Transverse colon (tissue), 3 donors: ENCODE data around the gene DLG2.

Experiments used
- EP300 ChIP-seq: sonication (generic); formaldehyde crosslinking; IDR thresholded peaks from one replicate; pipeline ENCODE4 v1.6.1; 2017; ENCODE audit warnings: antibody characterized with exemption, low read depth
- POLR2A ChIP-seq: fragments of 450-650 bp; IDR thresholded peaks from one replicate; pipeline ENCODE4 v1.6.1; 2016; ENCODE audit warnings: antibody characterized with exemption, mild to moderate bottlenecking, moderate library complexity
- TF ChIP-seq, protein P1 (sequence below), 5 experiments: fragments of 200-600 bp in 3 of 5; fragments of 450-650 bp in 2 of 5; sonication (generic) in 3 of 5; IDR thresholded peaks; 1 replicate in 2 of 5; 2 replicates in 3 of 5; pipeline ENCODE4 v1.5.1; 2016 to 2017; ENCODE audit warnings: antibody characterized with exemption in 5 of 5, inconsistent platforms in 3 of 5, mild to moderate bottlenecking in 2 of 5, moderate library complexity in 1 of 5

DNA sequence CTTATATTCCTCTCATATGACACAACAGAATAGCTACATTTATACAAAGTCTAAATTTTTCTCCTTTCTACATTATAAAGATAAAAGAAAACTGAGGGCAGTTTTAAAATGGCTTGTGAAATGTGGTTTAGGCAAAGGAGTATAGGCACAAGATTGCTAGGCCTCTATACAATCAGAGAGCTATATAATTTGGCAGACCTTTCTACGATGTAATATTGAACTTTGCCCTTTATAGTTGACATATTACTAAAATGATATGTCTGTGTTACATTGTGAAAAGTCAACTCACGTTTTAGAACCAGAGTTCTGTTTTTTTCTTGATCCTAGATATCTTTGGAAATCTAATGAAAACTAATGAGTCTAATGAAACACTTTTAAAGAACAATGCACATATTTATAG, 430.2 kb downstream of the DLG2 start:
- TF ChIP-seq, protein P1, sequence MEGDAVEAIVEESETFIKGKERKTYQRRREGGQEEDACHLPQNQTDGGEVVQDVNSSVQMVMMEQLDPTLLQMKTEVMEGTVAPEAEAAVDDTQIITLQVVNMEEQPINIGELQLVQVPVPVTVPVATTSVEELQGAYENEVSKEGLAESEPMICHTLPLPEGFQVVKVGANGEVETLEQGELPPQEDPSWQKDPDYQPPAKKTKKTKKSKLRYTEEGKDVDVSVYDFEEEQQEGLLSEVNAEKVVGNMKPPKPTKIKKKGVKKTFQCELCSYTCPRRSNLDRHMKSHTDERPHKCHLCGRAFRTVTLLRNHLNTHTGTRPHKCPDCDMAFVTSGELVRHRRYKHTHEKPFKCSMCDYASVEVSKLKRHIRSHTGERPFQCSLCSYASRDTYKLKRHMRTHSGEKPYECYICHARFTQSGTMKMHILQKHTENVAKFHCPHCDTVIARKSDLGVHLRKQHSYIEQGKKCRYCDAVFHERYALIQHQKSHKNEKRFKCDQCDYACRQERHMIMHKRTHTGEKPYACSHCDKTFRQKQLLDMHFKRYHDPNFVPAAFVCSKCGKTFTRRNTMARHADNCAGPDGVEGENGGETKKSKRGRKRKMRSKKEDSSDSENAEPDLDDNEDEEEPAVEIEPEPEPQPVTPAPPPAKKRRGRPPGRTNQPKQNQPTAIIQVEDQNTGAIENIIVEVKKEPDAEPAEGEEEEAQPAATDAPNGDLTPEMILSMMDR (IDR thresholded peaks at IDR 0.05), result no peak
- TF ChIP-seq POLR2A (no peak), EP300 (no peak)
